GM12892 (cell line): ENCODE results near the gene GAGE12G.
"Not testable (repeated sequence)": the region's sequence is repeated elsewhere in the genome, so short reads cannot be mapped to it uniquely, and the experiment has no call there.

ENCODE experiments used
- POLR2A ChIP-seq: IDR thresholded peaks from 2 replicates; pipeline ENCODE4 v1.6.1; 2011; ENCODE audit warnings: low read depth, low read length, control low read depth
- POLR2AphosphoS5 ChIP-seq: IDR thresholded peaks from 2 replicates; pipeline ENCODE4 v1.6.1; 2011; ENCODE audit warnings: low read depth, low read length, control low read depth
- TAF1 ChIP-seq: IDR thresholded peaks from 2 replicates; pipeline ENCODE4 v1.6.1; 2011; ENCODE audit warnings: low read depth, mild to moderate bottlenecking, control low read depth, low read length, borderline replicate concordance

- not testable (repeated sequence) for TF ChIP-seq POLR2AphosphoS5, POLR2A, TAF1
Measured at GRCh38 chrX:49570100-49570499, at the start of gene GAGE12G.
